ENCODE results near the gene PRDM13. TPM values are rescaled to one million over a fixed set of nuclear protein-coding genes. Genes with fewer than 3 reads are reported as not detected.

PRDM13 gene
- total and polyA plus RNA-seq, 9 of the 15 experiments (the other 6 are each of a cell fraction or from before 2014, with no cell fraction given) = not detected

GRCh38 chr6:99607416-99608036, 893 bp downstream of the PRDM13 start (continued):
- TF ChIP-seq ZNF778 (CRISPR knock-in tag; IDR thresholded peaks at IDR 0.05) = no peak
- TF ChIP-seq SRSF3 (IDR thresholded peaks at IDR 0.05; ENCODE audit: insufficient read depth, low read length) = no peak
- TF ChIP-seq L3MBTL2 (IDR thresholded peaks at IDR 0.05) = no peak

GRCh38 chr6:99608059-99608885, 1.6 kb downstream of the PRDM13 start:
- TF ChIP-seq RBM15 (IDR thresholded peaks at IDR 0.05; ENCODE audit: insufficient read depth, low read length) (no peak), MYBL2 (IDR thresholded peaks at IDR 0.05; ENCODE audit: low read depth) (no peak), MYBL2 (CRISPR knock-in tag; IDR thresholded peaks at IDR 0.05; ENCODE audit: borderline replicate concordance) (no peak), SRF (CRISPR knock-in tag; IDR thresholded peaks at IDR 0.05) (no peak), NBN (IDR thresholded peaks at IDR 0.05; ENCODE audit: low read depth) (no peak), ZNF766 (CRISPR knock-in tag; conservative IDR thresholded peaks at IDR 0.05) (no peak), THAP12 (CRISPR knock-in tag; IDR thresholded peaks at IDR 0.05) (no peak), ZNF592 (IDR thresholded peaks at IDR 0.05) (no peak), XRCC4 (IDR thresholded peaks at IDR 0.05; ENCODE audit: extremely low read depth, insufficient read depth, insufficient read length) (no peak)
- Histone ChIP-seq H3K79me2 (ENCODE audit: control insufficient read depth, insufficient read depth, low read length) (no peaks in the 10 kb centered on the region), H3K27ac (ENCODE audit: extremely low read depth, low read depth, low read length) (no peak overlapping the region), H2AFZ (ENCODE audit: low read depth, low read length) (no peak overlapping the region), H4K20me1 (replicated peaks; ENCODE audit: control insufficient read depth, insufficient read depth, low read length) (no peaks in the 10 kb centered on the region), H3K4me3 (no peak overlapping the region), H3K9ac (ENCODE audit: insufficient read depth in 1 of 2, low read depth in 2 of 2, low read length in 2 of 2) (no peak overlapping the region; a peak in 1 of 4 replicates), H3K9me1 (ENCODE audit: control insufficient read depth, insufficient read depth, low read length) (no peaks in the 10 kb centered on the region), H3K36me3 (ENCODE audit: control insufficient read depth, insufficient read depth, low read length) (no peaks in the 10 kb centered on the region), H3K4me2 (ENCODE audit: insufficient read depth, low read length) (no peak overlapping the region), H3K4me1 (replicated peaks in 1 of 2; ENCODE audit: control insufficient read depth in 2 of 2, insufficient read depth in 2 of 2, low read length in 2 of 2) (peaks cover 3 to 16% of the 10 kb centered on the region in 2 experiments; a peak in 3 of 5 replicates), H3K9me3 (replicated peaks; ENCODE audit: control insufficient read depth, insufficient read depth, low read depth, low read length) (no peaks in the 10 kb centered on the region), H3K27me3 (ENCODE audit: control insufficient read depth in 2 of 2, insufficient read depth in 2 of 2, low read length in 2 of 2) (peaks cover 39 to 53% of the 10 kb centered on the region in 2 experiments)
- no TSS peak for BruUV-seq (replicated peaks)
- in situ Hi-C loops (cut with MboI) = no loop called here
- ATAC-seq = no peak
- ChIA-PET POLR2A (no interaction called here), CTCF (ENCODE audit: low intra/inter-chr PET ratio) (no interaction called here)
- no peak for DNase-seq (ENCODE audit: extremely low read depth in 1 of 4, low spot score in 3 of 4)
- FAIRE-seq = no peak
- 36% methylated on average over 27 of the region's 29 CpGs for WGBS (ENCODE audit: insufficient coverage, low coverage, missing lambda C conversion rate)
- intact Hi-C loops (cut with micrococcal nuclease) = no loop called here

Measured in K562 (cell line).